Colonic mucosa (tissue), 4 donors: ENCODE measurements around the gene GRID1. TPM values are rescaled to one million over a fixed set of nuclear protein-coding genes. Genes with fewer than 3 reads are reported as not detected.

ENCODE experiments used
- DNase-seq: peaks from one replicate; pipeline ENCODE4 v3.0.0-alpha.2; 2020
- H3K27ac ChIP-seq: fragments of 200-600 bp; one replicate; pipeline ENCODE4 v1.8.0; 2021
- H3K27me3 ChIP-seq: fragments of 200-600 bp; one replicate; pipeline ENCODE4 v1.8.0; 2021
- H3K36me3 ChIP-seq: fragments of 200-600 bp; one replicate; pipeline ENCODE4 v1.8.0; 2021
- H3K4me1 ChIP-seq: fragments of 200-600 bp; one replicate; pipeline ENCODE4 v1.8.0; 2021; ENCODE audit warnings: mild to moderate bottlenecking
- H3K4me3 ChIP-seq: fragments of 200-600 bp; one replicate; pipeline ENCODE4 v1.8.0; 2021
- H3K9ac ChIP-seq, 2 donors: one replicate each; pipeline ENCODE4 v1.7.0; 2013; ENCODE audit warnings: control low read depth in 2 of 2, low read depth in 2 of 2, low read length in 2 of 2
- H3K9me3 ChIP-seq: fragments of 200-600 bp; one replicate; pipeline ENCODE4 v1.8.0; 2021
- intact Hi-C: fragments of 100-400 bp; cut with DNase I; formaldehyde crosslinking; loops from one replicate; pipeline ENCODE4 v1.14.1; 2022
- total RNA-seq, 2 donors: library from RNA; stranded (reverse); fragmentation: NEBNext Ultra II Directional in 1 of 2; extraction: Animal tissue kit (Norgen Biotek cat#: 25700) in 1 of 2; gene quantifications; one replicate each; pipeline ENCODE4 v1.2.1, GENCODE V29; 2021
- TF ChIP-seq, protein P1 (sequence below): fragments of 200-600 bp; IDR thresholded peaks from one replicate; pipeline ENCODE4 v1.8.0; 2022; ENCODE audit warnings: antibody characterized with exemption, mild to moderate bottlenecking
- donor health status: healthy.
- donor health status: DM: no; HTN: no; CAD: no.
- donor health status: DM: no; HTN: no; CAD: no.

GRID1 gene
- total RNA-seq, 2 donors from 2014 or later: 0.30 to 0.37 TPM

DNA sequence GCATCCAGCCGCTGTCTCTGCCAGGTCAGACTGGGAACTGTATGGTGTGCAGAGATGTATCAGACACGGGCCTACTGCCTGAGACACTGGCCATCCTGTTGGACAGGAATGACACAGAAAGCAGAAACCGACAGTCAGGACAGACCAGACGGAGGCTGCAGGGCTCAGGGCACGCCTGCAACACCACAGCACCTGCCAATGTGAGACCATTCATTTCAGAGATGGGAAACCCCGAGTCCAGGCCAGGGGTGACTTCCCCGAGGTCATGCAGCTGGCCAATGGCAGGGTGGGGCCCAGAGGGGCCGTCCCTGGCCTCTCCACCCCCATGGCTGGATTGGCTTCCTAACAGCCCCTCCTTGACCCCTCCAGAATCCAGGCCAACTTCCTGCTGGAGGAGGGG lies 34.7 kb downstream of the GRID1 start:
- DNase-seq: no peak
- TF ChIP-seq, protein P1, sequence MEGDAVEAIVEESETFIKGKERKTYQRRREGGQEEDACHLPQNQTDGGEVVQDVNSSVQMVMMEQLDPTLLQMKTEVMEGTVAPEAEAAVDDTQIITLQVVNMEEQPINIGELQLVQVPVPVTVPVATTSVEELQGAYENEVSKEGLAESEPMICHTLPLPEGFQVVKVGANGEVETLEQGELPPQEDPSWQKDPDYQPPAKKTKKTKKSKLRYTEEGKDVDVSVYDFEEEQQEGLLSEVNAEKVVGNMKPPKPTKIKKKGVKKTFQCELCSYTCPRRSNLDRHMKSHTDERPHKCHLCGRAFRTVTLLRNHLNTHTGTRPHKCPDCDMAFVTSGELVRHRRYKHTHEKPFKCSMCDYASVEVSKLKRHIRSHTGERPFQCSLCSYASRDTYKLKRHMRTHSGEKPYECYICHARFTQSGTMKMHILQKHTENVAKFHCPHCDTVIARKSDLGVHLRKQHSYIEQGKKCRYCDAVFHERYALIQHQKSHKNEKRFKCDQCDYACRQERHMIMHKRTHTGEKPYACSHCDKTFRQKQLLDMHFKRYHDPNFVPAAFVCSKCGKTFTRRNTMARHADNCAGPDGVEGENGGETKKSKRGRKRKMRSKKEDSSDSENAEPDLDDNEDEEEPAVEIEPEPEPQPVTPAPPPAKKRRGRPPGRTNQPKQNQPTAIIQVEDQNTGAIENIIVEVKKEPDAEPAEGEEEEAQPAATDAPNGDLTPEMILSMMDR: no peak
- H3K27ac ChIP-seq: no peak overlapping the region
- no peak overlapping the region for H3K4me3 ChIP-seq
- H3K9ac ChIP-seq: no peak overlapping the region
- intact Hi-C loops: no loop called here
- no peaks in the 10 kb centered on the region for H3K9me3 ChIP-seq
- H3K27me3 ChIP-seq: no peaks in the 10 kb centered on the region
- H3K4me1 ChIP-seq: no peaks in the 10 kb centered on the region
- no peaks in the 10 kb centered on the region for H3K36me3 ChIP-seq

DNA sequence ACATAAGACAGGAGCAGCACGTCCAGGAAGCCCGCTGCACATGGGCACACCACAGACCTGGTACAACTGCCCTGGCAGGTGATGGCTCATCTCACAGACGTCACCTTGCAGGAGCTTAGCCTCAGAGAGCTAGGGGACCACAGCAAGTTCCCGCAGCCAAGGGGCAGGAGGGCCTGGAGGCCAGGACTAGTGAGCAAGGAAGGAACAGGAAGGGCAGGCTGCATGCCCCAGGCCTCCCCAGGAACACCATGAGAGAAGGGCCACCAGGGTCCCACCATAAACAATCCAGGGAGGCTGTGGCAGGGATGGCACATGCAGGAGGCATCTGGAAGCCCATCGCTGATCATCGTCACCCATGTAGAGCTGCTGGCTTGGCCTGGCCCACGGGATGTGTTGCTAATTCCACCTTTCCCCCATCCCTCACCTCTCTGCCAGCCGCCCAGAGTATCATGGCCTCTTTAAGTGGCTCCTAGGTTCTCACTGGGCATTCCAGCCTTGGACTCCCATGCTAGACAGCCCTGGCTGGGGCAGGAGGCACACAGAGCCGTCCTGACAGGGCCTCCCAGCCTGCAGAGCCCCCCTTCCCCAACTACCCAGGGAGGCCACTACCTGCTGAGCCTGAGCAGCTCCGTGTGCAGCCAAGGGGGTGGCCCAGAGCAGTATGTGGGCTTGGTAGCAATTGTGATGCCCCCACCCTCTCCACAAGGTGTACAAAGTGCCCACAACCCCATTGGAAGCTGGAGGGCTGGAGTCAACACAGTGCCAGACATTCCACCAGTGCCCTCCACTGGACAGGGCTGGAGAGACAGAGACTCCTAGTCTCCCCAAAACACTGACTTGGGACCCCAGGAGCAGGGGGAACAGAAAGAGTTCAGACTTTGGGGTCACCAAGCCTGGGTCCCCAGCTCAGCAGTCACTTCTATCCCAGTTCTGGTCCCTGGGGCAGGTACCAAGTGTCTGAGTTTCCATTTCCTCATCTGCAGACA lies 35.5 kb downstream of the GRID1 start:
- no peak overlapping the region for H3K9ac ChIP-seq
- no peak overlapping the region for H3K4me3 ChIP-seq
- TF ChIP-seq, protein P1: no peak
- DNase-seq: no peak
- no peaks in the 10 kb centered on the region for H3K27me3 ChIP-seq
- intact Hi-C loops: no loop called here
- H3K9me3 ChIP-seq: no peaks in the 10 kb centered on the region
- H3K4me1 ChIP-seq: no peaks in the 10 kb centered on the region
- H3K36me3 ChIP-seq: no peaks in the 10 kb centered on the region
- no peak overlapping the region for H3K27ac ChIP-seq

DNA sequence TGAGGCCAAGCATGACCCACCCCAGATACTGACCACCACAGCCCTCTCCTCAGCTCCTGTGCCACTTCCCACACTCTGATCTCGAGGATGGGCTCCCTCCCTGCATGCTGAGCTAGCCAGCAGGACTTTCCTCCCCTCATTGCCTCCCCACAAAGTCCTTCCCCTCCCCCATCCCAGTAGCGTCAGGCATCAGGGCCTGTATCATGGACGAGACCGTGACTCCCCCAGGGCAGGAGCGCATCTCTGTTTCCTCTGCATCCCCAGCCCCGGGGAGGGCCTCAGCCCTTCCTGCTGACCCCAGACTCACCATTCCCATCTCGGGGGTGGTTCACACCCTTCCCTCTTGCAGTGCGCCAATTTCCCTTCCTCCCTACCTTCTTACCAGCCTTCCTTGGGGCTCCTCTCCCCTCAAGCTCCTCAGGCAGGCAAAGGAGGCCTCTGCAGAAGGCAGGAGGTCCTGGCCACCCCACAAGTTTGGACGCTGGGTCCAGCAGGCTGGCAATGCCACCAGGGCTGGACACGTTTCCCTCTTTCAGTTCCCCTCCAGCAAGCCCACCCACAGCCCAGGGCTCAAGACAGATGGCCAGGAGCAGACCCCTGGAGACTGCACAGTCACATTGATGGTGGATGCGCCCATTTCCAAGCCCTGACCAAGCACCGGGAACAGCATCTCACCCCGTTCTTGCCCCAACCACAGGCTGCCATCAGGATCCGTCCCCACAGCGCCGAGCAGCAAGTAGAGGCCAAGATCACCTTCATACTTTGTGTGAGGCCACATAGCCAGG lies 36.5 kb downstream of the GRID1 start:
- intact Hi-C loops: no loop called here
- TF ChIP-seq, protein P1: no peak

DNA sequence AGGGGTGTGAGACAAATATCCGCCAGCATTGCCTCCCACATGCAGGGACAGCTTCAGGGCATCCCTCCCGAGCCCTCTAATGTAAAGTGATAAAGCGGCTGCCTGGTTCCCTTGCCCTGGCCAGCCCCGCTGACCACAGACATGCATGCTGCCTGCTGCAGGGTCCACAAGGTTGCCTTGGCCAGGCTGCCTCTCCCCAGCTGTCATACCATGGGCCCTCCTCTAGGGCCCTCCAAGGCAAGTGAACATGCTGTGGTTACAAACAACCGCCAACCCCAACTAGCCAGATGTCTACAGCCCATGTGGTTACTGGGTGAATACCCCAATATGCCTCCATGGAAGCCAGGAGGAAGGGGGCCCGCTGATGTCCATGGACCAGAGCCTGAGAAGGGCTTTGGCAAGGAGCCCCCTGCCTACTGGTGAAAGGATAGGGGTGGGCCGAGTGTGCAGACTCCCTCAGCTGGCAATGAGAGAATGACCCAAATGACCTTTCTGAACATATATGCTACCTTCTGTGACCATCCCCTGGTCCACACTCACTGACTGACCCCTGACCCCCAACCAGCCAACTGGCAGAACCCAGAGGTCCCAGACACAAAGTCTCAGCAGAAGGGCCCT lies 37.4 kb downstream of the GRID1 start:
- Histone ChIP-seq H3K36me3 (no peaks in the 10 kb centered on the region), H3K4me3 (no peak overlapping the region), H3K4me1 (no peaks in the 10 kb centered on the region), H3K27ac (no peak overlapping the region), H3K9ac (no peak overlapping the region), H3K27me3 (no peaks in the 10 kb centered on the region), H3K9me3 (no peaks in the 10 kb centered on the region)
- TF ChIP-seq, protein P1: no peak
- no peak for DNase-seq
- intact Hi-C loops: no loop called here

More for the DNA sequence above, 36.5 kb downstream of the GRID1 start:
- no peaks in the 10 kb centered on the region for H3K4me1 ChIP-seq
- no peaks in the 10 kb centered on the region for H3K9me3 ChIP-seq
- no peaks in the 10 kb centered on the region for H3K36me3 ChIP-seq
- no peak overlapping the region for H3K9ac ChIP-seq
- H3K4me3 ChIP-seq: no peak overlapping the region
- no peaks in the 10 kb centered on the region for H3K27me3 ChIP-seq
- DNase-seq: no peak
- no peak overlapping the region for H3K27ac ChIP-seq

DNA sequence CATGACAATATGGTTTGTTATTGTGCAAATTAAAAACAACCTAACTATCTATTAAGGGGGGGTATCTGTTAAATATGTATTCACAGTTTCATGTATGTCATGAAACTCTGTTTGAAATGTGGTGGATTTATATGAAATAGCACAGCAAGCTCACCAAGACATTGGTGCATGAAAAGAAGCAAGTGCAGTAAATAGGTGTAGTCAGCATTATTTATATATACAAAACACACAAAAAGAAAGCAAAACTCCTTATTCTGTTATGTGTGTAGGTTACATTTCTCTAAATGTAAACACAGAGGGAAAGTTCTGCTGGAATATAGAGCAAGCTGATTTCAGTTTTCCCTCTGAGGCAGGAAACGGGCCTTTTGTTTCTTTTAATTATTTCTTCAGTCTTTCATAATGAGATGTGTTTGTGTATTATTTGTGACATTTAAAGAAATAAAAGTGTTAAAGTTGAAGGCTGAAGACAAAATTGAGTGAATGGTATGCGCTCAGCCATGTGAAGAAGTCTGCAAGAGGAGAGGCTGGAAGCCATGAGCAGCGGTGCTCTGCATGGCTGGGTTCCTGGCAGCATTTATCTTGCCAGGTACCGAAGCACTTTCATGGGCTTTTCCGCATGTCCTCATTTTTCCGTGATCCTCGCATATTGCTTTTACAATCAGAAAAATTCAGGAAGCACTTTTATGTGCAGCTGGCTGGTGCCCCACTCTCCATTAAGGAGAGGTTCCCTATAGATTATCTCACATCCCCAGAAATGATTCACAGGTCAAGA lies 38.5 kb downstream of the GRID1 start:
- H3K27me3 ChIP-seq: no peaks in the 10 kb centered on the region
- H3K36me3 ChIP-seq: no peaks in the 10 kb centered on the region
- DNase-seq: no peak
- no peak overlapping the region for H3K27ac ChIP-seq
- no peak overlapping the region for H3K4me3 ChIP-seq
- no peaks in the 10 kb centered on the region for H3K9me3 ChIP-seq
- H3K9ac ChIP-seq: no peak overlapping the region
- TF ChIP-seq, protein P1: no peak
- intact Hi-C loops: no loop called here
- H3K4me1 ChIP-seq: no peaks in the 10 kb centered on the region
